ENCODE measurements around the gene PTPRG. TPM values are rescaled to one million over a fixed set of nuclear protein-coding genes. Genes with fewer than 3 reads are reported as not detected.
"Not testable (repeated sequence)": the region's sequence is repeated elsewhere in the genome, so short reads cannot be mapped to it uniquely, and the experiment has no call there.

The PTPRG gene
- polyA plus RNA-seq, 5 donors = 28.0 to 55.8 (median 48.4) TPM

- no peak for DNase-seq
Measured at GRCh38 chr3:61997101-61997500, 435.7 kb downstream of the PTPRG start.

DNA sequence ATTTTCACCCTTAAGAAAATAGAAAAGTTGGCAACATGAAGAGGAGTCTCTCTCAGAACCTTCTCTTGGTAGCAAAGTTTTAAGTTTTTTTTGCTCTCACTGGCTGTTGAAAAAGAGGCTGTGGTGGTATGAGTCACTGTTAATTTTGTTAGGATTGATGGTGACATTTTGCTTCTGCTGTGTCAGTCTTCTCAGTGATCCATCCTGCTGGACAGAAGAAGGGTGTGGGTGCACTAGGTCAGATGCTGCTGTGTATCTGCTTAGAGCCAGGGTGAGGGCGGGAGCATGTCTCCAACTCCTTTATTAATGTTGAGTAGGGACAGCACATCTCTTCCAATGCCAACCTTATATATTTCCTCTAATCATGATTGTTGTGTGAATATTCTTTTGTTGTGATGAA is 442.5 kb downstream of the PTPRG start:
- no peak for DNase-seq

DNA sequence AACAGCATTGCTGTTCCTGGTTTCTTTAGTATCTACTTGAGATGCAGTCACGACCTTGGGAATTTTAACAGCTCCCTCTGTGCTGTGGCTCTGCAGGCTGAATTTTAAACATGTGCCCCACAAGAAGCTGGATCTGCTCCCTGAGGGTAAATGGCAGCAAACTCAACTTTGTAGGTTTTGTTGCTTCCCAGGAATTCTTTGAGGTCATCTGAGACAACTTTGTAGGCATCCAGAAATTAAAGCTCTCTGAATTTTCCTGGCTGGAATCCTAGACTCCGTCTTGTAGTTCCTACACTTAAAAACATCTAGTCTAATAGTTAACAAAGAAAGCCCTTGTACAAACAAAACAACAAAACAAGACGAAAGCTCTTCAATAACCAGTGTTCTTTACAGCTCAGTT is 445.7 kb downstream of the PTPRG start:
- no peak for DNase-seq

GRCh38 chr3:62010989-62011388 is 449.6 kb downstream of the PTPRG start:
- DNase-seq = no peak

- DNase-seq = no peak
Measured at GRCh38 chr3:62011666-62012065, 450.3 kb downstream of the PTPRG start.

DNA sequence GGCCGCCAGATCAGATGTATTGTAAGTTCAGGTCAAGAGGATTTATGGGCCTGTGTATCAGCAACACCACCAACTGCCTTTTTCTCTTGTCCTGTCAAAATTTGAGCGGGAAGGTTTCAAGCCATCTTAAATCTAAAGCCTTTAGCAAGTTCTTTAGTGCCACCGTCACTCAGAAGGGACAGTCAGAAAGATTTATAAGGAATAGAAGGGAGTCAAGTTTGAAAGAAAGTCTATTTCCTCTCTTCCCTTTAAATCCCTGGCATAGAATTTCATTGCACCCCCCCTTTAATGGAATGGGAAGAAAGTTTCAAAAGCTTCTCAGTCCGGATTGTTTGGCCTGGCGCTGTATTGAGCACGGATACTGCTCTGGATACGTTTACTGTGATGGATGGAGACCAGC is 452.6 kb downstream of the PTPRG start:
- DNase-seq = peak in 1 of 2 donors; percentile 14

DNA sequence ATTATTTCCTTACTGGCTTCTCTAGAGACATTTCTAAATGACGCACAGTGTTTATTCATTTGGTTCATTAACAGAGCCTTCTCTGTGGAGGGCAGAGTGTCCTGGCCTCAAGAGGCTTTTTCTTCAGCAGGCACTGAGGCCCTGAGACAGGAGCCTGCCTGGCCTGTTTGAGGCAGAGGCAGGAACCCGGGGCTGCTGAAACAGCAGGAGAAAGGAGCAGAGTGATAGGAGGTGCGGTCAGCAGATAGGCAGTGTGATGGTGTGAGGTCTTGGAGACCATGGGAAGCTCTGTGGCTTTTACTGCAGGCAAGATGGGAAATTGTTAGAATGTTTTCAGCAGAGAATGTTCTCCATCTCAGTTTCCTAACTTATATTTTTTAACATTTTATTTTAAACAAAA is 453.7 kb downstream of the PTPRG start:
- no peak for DNase-seq

- no peak for DNase-seq
Measured at GRCh38 chr3:62019906-62020305, 458.5 kb downstream of the PTPRG start.

- DNase-seq = no peak
Measured at GRCh38 chr3:62020706-62021105, 459.3 kb downstream of the PTPRG start.

DNA sequence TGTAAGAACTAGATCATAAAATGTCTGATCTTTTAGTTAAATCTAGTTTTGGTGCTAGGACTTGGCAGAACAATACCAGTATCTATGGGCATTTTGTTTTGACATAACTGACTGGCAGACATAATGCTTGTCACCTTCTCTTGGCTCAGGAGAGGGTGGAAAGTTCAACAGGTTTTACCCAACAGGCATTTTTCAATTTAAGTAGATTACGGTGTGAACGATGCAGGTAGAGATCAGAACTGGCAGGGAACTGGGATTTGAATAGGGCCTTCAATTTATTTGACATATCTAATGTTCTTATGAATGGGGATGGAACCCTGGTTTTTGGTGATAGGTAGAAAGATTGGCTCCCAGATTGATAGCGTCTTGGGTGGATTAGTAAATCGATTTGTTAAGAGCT is 460.9 kb downstream of the PTPRG start:
- DNase-seq = no peak

DNA sequence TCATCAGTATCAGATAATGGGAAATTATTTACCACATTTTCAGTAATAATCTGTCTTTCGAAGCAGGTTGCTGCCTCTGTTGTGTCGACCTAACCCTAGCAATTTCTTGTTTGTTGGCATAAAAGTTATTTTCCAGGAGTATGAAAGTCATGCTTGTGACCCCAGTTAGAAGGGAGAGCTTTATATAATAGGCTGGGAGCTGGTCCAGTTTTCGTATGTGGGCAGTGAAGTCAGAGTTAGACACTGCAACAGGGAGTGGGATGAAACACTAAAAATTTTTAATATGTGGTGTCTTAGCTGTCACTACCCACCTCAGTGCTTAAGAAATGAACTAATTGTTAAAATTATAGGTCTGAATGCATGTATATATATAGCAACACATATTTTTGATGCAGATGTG is 463.5 kb downstream of the PTPRG start:
- DNase-seq = no peak

GRCh38 chr3:62025913-62026312 is 464.5 kb downstream of the PTPRG start:
- DNase-seq = no peak

DNA sequence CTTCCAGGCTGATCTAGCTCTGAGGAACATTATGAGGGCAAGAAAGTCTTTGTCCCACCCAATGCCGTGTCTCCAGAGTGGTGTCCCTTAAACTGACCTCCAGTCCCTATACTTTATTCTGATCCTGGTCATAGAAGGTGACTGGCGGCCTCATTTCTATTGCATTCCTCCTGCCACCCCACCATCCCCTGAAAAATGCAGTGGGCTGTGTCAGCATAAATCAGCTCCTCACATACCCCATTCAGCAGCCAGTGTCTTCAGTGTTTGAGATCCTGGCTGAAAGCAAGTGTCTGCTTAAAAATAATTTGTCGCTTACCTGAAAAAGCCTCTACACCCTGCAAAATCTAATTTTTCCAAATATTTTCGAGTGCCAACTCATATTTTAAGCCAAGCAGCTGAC is 465.9 kb downstream of the PTPRG start:
- DNase-seq = no peak

DNA sequence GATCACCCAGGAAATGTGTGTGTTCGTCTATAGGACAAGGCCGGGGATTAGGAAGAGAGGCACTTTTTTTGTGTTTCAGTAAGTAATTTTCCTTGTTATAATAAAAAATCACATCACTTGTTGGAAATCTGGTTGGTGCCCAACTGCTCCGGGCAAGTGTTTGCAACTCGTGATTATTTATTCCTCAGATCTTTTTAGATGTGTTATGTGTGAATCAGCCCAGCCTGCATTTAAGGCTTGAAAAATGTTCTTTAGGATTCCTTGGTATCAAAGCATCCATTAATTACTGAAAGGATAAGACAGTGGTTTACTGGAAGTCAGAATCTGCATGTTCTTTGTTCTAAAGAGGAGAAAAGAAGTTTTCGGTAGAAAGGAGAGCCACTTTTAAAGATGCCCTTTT is 466.4 kb downstream of the PTPRG start:
- no peak for DNase-seq

- DNase-seq = no peak
Measured at GRCh38 chr3:62028236-62028635, 466.9 kb downstream of the PTPRG start.

DNA sequence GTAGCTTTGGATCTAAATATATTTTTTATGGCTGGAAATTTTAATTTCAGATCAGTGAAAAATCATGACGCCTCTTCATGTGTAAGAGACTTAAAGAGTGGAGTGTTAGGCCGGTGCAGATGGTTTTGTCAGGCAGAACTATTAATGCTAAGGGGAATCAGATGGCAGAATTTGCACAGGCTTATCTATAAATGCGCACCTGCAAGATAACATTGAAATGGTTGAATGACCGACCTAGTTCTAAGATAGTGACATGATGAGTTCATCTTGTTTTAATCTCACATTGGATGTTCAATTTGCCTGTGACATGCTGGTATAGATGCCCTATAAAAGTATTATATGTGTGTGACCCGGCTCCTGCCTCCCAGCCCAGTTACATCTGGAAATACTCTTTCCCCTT is 471.4 kb downstream of the PTPRG start:
- no peak for DNase-seq

DNA sequence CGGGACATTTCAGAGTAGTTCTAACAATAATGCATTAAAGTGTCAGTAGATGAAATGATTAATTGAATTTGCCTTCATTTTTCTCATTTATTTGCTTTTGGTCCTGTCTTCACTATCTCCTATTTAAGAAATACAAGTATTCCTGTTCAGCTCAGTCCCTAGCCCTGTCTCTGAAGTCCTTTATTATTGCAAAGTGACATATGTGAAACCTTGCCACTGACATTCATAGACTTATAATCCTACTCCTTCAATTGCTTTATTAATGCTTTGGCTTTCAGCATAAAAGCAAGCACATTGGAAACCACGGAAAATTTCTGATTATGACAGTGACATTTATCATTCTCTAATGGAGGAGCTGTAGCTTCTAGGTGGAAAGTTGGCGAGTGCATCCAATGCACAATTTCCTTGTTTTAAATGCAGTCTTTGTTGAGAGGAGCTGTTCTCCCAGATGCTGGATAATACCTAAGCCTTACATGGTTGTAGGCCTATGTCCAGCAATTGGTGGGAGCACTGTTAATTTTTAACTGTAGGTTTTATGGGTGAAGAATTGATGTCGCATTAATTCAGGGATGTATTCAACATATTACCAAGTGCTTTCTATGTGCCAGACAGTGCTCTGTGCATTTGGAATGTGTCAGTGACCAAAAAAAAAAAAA is 474.2 kb downstream of the PTPRG start:
- no peak for DNase-seq

- DNase-seq = no peak
Measured at GRCh38 chr3:62036726-62037125, 475.4 kb downstream of the PTPRG start.

DNA sequence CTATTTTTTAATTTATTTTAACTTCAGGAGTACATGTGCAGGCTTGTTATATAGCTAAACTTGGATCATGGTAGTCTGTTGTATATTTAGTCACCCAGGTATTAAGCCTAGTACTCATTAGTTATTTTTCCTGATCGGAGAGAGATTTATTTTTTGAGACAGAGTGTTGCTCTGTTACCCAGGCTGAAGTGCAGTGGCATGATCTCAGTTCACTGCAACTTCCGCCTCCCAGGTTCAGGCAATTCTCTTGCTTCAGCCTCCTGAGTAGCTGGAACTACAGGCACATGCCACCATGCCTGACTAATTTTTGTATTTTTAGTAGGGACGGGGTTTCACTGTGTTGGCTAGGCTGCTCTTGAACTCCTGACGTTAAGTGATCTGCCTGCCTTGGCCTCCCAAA is 477.4 kb downstream of the PTPRG start:
- DNase-seq = not testable (repeated sequence)

- DNase-seq = peak; percentile 24 to 42
Measured at GRCh38 chr3:62039586-62039985, 478.2 kb downstream of the PTPRG start.

DNA sequence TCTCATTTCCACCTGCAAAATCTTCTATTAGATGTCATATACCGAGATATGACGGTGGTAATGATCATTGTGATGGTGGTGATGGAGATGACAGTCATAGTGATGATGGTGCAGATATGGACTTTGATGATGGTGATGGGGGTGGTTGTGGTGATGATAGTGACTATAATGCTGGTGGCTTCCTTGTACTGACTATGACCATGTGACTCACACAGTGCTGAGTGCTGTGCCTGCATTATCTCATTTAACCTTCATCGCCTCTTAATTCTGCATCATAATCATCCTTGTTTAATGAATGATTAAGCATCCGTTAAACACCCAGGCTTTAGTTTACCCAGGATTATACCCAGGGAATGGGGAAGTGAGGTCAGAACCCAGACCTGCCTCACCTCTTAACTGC is 480.3 kb downstream of the PTPRG start:
- DNase-seq = no peak

DNA sequence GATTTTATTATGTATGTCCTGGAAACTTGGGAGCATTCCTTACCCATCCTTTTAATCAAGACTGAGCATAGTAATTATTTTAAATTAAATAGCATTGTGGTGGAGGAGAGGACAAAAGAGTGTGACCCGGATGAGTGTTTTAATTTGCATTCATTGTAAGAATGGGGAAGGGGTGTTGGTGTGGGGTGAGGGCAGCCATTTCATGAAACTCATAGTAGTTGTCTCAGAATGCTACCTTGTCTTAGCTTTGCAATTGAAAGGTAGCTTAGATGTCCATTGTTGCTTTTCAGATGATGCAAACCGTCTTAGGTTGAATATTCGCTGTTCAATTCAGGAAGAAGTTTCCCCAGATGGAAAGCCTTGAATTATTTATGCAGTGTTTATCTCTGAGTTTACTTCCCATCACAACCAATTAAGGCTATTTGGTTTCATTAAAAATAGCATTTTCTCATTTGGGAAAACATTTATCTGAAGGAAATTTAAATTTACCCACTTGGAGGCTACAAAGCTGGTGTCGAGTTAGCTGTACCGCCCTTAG is 483.6 kb downstream of the PTPRG start:
- no peak for DNase-seq

DNA sequence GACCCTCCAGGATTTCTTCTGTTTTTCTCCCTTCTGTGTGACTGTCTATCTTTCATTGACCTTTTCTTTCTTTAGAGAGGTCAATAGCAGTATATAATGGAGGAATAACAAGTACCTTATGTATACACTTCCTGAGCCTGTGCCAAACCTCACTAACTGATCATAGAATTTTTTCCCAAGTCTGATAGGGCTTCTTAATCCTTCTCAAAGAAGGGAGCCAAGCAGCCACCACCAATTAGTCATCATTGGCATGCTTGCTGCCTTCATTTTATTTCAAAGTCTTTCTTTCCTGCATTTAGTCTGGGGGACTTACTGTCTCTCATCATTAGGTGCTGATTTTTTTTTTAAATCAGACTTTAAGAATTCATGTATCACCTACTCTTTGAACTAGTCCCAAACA is 485.0 kb downstream of the PTPRG start:
- no peak for DNase-seq

DNA sequence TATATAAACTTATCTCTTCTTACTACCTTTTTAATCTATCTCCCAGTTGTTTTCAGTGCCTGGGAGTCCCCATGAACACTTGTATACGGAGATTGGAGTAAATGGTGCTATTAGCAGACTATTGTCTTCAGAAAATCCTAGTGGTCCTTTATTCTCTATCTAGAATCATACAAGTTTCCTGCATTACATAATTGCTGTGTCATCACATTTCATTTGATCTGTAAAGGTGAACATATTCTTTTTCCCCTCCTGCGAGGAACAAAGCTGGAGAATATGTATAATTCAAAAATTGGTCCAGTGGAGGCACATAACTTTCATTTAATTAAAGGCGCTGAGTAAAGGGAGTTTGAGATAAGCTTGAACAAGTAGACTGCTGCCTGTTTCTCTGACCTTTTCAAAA is 487.2 kb downstream of the PTPRG start:
- DNase-seq = no peak

Measured in right lung (tissue), 5 donors.